Vagina (tissue), 2 donors: Measurements from ENCODE around the gene ZMYND8.

Experiments
- CTCF ChIP-seq, 3 experiments: fragments of 450-650 bp in 2 of 3; fragments of 200-600 bp in 1 of 3; sonication (generic) in 1 of 3; IDR thresholded peaks; one replicate each; pipeline ENCODE4 v1.5.1; 2017 to 2019; ENCODE audit warnings: antibody characterized with exemption in 3 of 3, mild to moderate bottlenecking in 2 of 3, moderate library complexity in 2 of 3
- POLR2A ChIP-seq, 2 donors: fragments of 450-650 bp; IDR thresholded peaks; one replicate each; pipeline ENCODE4 v1.6.1; 2017; ENCODE audit warnings: antibody characterized with exemption in 2 of 2, mild to moderate bottlenecking in 2 of 2, moderate library complexity in 2 of 2
- POLR2AphosphoS5 ChIP-seq, 2 donors: sonication (generic); formaldehyde crosslinking; IDR thresholded peaks; one replicate each; pipeline ENCODE4 v1.9.0; 2017; ENCODE audit warnings: antibody characterized with exemption in 2 of 2, mild to moderate bottlenecking in 2 of 2, low read depth in 1 of 2; ENCODE audit not compliant: insufficient read depth in 1 of 2

DNA sequence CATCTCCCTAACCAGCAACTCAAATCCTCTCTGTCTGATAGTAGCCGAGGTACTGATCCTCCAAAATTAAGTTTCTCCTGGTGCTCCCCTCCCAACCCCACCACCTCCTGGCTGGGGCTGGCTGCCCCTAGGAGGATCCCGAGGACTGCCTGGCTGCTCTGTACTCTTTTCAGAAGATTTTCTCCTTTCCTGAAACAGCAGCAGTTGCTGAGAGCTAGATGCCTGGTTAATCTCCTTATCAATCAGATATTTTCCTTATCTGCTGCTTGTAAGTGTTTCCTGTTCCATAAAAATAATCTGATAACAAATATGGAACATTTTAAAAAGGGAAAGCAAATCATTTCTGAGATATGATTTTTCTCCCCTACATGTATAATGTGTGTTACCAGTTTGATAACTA, 52.8 kb downstream of the ZMYND8 start:
- no peak for TF ChIP-seq CTCF (IDR thresholded peaks at IDR 0.05)
- no peak for TF ChIP-seq POLR2A (IDR thresholded peaks at IDR 0.05)
- no peak for TF ChIP-seq POLR2AphosphoS5 (IDR thresholded peaks at IDR 0.05; ENCODE audit: insufficient read depth in 1 of 2, low read depth in 1 of 2)
